Cerebellar nuclear complex (tissue), 1 donor: ENCODE data around the gene OST4.
A peak's percentile ranks its signal among the peaks of the same experiment; 100 is the strongest.

Source experiments
- DNase-seq, 2 experiments: peaks; one replicate each; lab custom pipeline; 2025; lab: John Stamatoyannopoulos, UW

OST4 gene

DNA sequence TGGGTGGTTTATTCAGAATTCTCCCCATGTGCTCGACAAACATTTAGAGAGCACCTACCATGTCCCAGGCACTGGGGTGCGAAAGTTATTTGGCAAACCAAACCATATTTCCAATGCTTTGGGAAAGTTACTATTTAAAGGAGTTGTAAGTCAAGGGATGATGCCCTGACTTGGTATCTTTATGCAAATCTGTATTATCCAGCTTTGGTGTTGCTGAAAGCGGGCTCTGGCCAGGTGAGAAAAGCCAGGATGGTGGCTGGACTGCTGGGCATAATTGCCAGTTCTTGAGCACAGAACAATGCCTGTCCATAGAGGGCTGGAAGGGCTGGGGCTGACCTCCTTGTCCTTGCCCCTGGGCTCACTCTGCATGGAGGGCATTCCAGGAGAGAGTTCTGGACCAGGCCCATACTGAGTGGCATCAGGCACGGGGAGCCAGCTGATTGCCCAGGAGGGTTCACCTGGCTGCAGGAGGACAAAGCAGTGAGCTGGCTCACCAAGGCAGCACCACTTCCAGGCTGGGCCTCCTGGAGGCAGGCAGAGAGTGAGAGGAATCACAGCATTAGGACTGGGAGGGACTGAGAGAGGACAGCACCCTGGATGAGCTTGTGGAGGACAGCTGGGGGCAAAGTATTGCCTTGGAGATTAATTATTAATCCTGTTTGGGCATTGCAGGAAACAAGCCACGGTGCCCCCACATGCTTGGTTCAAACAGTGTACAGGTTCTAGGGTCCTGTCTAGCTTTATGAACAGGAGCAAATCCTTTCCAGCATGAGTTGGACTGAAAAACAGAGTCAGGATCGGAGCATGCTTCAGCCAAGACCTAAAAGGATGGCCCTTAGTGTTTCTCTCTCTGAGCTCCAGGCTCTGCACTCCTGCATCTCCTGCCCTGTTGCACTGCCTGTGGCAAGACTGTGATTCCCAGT lies 22.2 kb upstream of the OST4 start:
- DNase-seq: no peak

DNA sequence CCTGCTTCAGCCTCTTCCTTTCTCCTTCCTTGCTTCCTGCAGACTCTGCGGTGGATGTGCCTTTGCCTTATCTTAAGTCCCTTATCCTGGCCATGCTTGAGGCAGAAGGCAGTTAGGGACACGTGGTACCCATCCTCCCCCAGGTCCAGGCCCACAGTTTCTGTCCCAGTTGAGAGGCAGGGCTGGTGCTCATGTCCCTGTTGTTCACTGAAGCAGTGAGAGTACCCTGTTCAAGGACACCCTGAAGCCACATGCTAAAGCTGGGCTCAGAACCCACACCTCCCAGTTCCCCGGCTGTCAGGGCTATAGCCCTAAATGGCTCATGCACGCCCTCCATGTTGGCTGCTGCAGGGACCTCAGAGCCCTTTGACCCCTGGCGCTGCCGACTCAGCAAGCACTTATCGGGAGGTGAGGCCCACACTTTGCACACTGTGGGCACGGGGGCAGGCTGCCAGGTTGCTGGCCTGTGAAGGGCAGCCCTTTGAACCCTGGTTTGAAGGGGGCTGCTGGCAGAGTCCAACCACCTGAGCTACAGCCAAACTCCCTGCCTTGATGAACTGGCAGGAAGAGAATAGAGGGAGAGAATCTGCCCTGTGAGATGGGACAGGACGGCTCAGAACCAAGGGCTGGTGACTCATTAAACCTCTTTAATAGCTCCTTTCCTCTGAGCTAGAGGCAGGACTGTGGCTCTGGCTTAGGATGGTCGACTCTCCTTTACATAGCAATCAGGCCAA lies 21.4 kb upstream of the OST4 start:
- DNase-seq: no peak

GRCh38 chr2:27091746-27092695 lies 20.6 kb upstream of the OST4 start:
- DNase-seq: no peak

DNA sequence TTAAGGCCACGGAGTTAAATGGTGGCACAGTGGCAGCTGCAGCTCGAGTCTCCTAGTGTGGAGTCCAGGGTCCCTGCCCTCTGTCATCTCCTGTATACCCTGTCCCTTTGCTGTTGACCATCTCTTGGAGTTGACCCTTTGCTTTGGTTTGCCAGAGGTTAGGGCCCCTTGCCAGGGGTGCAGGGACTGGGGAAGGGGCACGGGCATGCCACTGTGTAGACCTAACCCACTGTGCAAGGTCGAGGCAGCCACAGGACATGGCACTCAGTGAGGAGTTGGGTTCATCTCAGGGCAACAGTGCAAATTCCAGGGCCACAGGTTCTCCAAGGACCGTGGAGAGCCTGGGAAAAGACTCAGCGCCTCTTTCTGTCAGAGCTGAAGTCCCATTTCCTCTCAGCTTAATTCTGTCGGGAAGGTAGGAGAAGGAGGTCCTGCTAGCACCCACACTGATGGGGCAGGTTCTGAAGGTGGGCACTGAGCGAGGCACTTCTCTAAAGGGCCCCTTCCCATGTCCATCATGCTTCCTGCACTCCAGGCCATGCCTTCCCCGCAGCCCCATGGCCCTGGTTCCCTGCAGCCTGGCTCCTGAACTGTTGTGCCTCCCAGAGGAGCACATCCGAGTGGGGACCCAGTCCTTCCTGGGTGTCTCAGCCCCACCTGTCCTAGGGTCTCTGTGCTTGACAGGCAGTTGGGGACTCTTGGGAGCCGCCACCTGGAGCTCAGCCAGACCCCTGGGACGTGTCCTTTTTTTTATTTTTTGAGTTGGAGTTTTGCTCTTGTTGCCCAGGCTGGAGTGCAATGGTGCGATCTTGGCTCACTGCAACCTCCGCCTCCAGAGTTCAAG lies 17.9 kb upstream of the OST4 start:
- no peak for DNase-seq

DNA sequence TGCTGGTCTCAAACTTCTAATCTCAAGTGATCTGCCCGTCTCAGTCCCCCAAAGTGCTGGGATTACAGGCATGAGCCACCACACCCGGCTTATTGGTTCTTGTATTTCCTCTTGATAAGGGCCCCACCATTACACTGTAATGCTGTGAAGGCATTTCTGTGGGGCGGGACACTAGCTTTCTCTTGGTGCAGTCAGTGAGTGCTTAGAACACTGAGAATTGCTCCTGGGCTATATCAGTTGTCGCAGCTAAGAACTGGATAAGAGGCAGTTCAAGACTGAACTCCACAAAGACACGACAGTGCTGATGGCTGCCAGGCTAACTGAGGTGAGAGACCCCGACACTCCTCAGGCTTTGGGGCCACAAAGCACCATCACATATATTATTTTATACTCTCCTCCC lies 17.2 kb upstream of the OST4 start:
- DNase-seq: no peak

DNA sequence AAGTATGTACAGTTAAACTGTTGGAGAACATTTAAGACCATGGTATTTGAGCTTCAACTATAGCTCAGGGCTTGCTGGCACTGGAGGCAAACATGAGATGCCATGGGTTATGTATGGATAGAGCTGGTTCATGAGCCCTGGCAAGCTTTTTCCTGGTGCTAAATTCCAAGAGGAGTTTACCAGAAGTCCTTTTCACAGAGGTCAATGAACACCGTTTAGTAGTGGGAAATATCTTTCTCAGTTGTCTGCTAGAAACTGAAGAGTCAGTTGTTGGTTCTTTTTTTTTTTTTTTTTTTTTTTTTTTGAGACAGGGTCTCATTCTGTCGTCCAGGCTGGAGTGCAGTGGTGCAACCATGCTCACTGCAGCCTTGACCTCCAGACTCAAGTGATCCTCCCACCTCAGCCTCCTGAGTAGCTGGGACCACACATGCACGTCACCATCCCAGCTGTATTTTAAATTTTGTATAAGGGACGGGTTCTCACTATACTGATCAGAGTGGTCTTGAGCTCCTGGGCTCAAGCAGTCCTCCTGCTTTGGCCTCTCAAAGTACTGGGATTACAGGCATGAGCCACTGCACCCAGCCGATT lies 16.5 kb upstream of the OST4 start:
- no peak for DNase-seq

- no peak for DNase-seq
Measured at GRCh38 chr2:27086724-27087593, 15.5 kb upstream of the OST4 start, which contains the start of gene KHK. KHK (plus strand) TSS chr2:27086772; CDS start chr2:27087260, 488 bp downstream.

DNA sequence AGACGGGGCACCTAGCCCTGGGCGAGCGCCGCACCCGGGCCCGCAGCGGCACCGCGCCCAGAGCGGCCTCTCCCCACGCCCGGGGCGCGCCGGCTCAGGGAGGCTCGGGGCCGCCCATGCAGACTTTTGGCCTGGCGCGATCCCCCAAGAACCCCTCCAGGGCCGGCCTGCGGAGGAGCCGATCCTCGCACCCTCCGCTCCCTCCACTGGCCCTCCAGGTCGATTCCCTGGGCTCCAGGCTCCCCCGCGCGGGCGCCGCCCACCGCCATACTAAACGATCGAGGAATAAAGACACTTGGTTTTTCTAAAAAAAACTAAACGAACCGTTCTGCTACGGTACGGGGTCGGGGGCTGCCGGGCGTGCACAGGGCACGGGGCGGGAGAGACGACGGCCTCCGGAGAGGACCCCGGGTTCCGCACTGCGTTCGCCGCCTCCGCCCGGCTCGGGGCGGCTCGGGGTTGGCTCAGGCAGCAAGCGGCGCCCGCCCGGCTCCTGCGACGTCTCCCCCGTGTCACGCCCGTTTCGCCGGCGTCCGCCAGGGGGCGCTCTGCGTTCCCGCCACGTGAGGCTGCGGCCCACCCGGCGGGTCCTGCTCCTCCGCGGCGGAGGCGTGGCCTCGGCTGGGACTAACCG lies 14.8 kb upstream of the OST4 start:
- DNase-seq: peak; percentile 29 to 80

DNA sequence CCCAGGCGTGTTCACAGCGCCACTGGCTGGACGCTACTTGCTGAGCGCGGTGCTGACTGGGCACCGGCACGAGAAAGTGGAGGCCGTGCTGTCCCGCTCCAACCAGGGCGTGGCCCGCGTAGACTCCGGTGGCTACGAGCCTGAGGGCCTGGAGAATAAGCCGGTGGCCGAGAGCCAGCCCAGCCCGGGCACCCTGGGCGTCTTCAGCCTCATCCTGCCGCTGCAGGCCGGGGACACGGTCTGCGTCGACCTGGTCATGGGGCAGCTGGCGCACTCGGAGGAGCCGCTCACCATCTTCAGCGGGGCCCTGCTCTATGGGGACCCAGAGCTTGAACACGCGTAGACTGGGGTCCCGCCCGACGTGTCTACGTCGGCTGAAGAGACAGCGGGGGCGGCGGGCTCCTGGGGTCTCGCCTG lies 14.2 kb upstream of the OST4 start:
- no peak for DNase-seq

GRCh38 chr2:27085062-27085672 lies 13.7 kb upstream of the OST4 start:
- no peak for DNase-seq

DNA sequence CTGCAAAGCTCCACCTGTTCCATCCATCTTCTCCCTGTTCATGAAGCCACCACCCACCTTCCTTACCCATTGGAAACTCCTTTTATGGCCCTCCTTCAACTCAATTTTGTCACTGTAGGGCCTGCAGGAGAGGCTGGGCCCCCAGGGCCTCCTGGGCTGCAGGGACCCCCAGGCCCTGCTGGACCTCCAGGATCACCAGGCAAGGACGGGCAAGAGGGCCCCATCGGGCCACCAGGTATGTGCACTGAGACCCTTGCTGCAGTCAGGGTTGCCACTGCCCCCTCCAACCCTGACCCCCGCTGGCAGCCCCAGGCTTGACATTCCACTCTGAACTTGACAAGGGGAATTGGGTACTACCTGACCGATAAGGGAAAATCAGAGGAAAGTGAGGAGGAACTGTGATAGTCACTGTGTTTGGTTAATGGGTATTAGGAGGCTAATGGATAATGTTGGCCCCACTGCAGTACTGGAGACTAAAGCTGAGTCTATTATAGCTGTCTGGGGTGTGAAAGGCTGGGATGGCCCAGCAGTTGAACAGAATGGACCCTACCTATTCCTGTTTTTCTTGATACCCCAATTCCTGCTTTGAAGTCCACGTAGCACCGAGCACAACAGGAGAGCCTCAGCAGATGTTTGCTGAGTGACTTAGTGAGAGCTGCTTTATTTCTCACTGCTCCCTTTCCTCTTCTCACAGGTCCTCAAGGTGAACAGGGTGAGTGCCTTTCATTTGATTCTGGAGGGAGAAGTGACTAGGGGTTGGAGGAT lies 13.0 kb upstream of the OST4 start:
- DNase-seq: no peak

- no peak for DNase-seq
Measured at GRCh38 chr2:27083410-27084296, 12.2 kb upstream of the OST4 start.

- no peak for DNase-seq
Measured at GRCh38 chr2:27082773-27083409, 11.4 kb upstream of the OST4 start.

GRCh38 chr2:27081984-27082772 lies 10.7 kb upstream of the OST4 start:
- no peak for DNase-seq

- no peak for DNase-seq
Measured at GRCh38 chr2:27080603-27080936, 9.1 kb upstream of the OST4 start.

GRCh38 chr2:27080140-27080469 lies 8.7 kb upstream of the OST4 start:
- no peak for DNase-seq
